PFSK-1 (cell line): Measurements from ENCODE around the gene ABCG1.

Experiments used
- TAF1 ChIP-seq: IDR thresholded peaks from 2 replicates; pipeline ENCODE4 v1.6.1; 2012; ENCODE audit warnings: low read length, control low read depth, borderline replicate concordance; ENCODE audit not compliant: insufficient read depth
- TF ChIP-seq, protein P1 (sequence below), 2 experiments: IDR thresholded peaks; 2 replicates each; pipeline versions ENCODE4 v1.6.1 to v1.8.0; 2011 to 2012; ENCODE audit warnings: low read depth in 2 of 2, low read length in 2 of 2, control low read depth in 1 of 2, inconsistent platforms in 1 of 2, mild to moderate bottlenecking in 1 of 2, moderate library complexity in 1 of 2; ENCODE audit not compliant: insufficient read depth in 1 of 2

GRCh38 chr21:42282021-42282420 is 63.1 kb downstream of the ABCG1 start:
- no peak for TF ChIP-seq TAF1
- TF ChIP-seq, protein P1, sequence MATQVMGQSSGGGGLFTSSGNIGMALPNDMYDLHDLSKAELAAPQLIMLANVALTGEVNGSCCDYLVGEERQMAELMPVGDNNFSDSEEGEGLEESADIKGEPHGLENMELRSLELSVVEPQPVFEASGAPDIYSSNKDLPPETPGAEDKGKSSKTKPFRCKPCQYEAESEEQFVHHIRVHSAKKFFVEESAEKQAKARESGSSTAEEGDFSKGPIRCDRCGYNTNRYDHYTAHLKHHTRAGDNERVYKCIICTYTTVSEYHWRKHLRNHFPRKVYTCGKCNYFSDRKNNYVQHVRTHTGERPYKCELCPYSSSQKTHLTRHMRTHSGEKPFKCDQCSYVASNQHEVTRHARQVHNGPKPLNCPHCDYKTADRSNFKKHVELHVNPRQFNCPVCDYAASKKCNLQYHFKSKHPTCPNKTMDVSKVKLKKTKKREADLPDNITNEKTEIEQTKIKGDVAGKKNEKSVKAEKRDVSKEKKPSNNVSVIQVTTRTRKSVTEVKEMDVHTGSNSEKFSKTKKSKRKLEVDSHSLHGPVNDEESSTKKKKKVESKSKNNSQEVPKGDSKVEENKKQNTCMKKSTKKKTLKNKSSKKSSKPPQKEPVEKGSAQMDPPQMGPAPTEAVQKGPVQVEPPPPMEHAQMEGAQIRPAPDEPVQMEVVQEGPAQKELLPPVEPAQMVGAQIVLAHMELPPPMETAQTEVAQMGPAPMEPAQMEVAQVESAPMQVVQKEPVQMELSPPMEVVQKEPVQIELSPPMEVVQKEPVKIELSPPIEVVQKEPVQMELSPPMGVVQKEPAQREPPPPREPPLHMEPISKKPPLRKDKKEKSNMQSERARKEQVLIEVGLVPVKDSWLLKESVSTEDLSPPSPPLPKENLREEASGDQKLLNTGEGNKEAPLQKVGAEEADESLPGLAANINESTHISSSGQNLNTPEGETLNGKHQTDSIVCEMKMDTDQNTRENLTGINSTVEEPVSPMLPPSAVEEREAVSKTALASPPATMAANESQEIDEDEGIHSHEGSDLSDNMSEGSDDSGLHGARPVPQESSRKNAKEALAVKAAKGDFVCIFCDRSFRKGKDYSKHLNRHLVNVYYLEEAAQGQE (IDR thresholded peaks at IDR 0.05; ENCODE audit: insufficient read depth in 1 of 2, low read depth in 2 of 2, low read length in 2 of 2) = no peak
